HG03439 (cell line): ENCODE results near the gene ANKAR.
"Not testable (repeated sequence)": the region's sequence is repeated elsewhere in the genome, so short reads cannot be mapped to it uniquely, and the experiment has no call there.

ENCODE experiments used
- ATAC-seq: cut with Tn5 transposase; IDR thresholded peaks from one replicate; pipeline ENCODE4 v1.9.1; 2021; ENCODE audit warnings: mild to moderate bottlenecking, moderate library complexity; ENCODE audit not compliant: unreplicated experiment

ANKAR gene

DNA sequence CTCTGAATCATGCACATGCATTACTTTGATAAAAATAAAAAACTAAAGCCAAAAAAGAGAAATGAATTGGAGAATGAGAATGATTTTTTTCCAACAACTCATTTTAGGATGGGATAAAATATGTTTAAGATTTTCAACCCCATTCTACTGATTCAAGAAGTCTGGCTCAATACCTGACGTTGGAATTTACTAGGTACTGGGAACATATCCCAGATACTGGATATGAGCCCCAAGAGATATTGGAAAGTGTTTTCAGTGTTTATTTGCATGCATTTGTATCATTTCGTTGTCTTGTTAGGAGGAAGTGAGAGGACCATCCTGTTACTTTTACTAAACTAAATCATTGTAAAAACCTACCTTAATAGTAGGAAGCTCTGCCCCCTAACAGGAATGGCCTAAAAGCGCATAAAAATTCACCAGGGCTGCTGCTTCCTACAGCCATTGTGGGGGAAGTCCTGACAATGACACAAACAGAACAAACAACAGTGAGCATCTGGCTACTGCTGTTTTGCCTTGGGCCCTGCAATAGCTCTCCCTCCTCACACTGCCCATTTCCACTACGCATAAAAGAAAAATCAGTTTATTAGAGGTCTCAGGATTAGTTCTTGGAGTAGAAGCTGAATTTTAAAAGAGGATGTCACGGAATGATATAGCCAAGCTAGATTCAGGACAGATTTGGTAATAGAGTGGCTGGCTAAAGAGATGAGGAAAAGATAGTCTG lies 35.2 kb downstream of the ANKAR start:
- ATAC-seq = no peak

DNA sequence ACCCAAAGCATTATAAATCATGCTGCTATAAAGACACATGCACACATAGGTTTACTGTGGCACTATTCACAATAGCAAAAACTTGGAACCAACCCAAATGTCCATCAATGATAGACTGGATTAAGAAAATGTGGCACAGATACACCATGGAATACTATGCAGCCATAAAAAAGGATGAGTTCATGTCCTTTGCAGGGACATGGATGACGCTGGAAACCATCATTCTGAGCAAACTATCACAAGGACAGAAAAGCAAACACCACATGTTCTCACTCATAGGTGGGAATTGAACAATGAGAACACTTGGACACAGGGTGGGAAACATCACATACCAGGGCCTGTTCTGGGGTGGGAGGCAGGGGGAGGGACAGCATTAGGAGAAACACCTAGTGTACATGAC lies 43.1 kb downstream of the ANKAR start:
- not testable (repeated sequence) for ATAC-seq

DNA sequence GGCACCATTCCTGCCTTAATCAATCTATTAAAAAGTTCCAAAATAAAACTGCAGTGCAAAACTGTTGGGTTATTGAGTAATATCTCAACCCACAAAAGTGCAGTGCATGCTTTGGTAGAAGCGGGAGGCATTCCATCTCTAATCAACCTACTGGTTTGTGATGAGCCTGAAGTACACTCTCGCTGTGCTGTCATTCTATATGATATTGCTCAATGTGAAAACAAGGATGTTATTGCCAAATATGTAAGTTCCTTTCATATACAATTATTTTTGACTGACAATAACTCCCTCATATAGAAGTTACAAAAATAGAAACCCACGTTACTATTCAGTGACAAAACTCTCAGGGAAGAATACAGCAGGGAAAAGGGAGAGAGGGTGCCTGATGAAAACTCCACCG lies 45.1 kb downstream of the ANKAR start:
- no peak for ATAC-seq

DNA sequence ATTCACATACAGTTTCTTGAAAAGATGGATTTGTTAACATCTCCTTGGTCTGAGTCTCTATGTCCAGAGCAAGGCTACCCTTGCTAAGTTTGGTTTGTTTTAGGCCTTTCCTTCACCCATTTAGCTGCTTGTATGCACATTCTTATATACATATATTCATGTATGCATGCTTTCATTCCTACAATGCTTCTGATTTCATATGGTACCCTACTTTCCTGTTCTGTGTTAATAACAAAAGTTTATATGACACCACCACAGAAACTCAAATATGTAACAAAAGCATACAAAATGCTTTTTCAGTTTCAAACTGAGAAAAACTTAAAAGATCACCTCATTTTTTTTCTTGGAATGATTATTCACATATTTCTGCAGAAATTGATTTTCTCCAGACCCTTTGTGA lies 48.7 kb downstream of the ANKAR start:
- no peak for ATAC-seq
